ENCODE data around the gene SOX6.
"Not testable (repeated sequence)": the region's sequence is repeated elsewhere in the genome, so short reads cannot be mapped to it uniquely, and the experiment has no call there.

Gene SOX6

DNA sequence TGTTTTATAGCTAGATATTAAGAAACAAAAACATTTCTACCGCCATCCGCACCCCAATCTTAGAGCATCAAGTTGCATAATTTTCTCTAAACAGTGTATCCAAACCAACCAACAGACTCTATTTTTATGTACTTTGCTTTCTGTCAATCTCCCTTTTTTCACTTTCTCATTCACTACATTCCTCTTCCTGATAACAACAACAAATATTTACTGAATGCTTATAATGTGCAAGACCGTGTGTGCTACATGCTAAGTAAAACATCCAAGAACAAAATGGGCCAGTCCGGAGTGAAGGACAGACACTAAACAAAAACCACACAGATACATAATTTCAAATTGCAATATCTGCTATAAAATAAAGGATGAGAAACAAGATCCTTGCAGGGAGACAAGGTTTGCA lies 38.6 kb upstream of the SOX6 start:
- H3K27ac ChIP-seq, result no peak overlapping the region
- no peak for TF ChIP-seq ZFX (IDR thresholded peaks at IDR 0.05; ENCODE audit: borderline replicate concordance)
- TF ChIP-seq, protein P1, sequence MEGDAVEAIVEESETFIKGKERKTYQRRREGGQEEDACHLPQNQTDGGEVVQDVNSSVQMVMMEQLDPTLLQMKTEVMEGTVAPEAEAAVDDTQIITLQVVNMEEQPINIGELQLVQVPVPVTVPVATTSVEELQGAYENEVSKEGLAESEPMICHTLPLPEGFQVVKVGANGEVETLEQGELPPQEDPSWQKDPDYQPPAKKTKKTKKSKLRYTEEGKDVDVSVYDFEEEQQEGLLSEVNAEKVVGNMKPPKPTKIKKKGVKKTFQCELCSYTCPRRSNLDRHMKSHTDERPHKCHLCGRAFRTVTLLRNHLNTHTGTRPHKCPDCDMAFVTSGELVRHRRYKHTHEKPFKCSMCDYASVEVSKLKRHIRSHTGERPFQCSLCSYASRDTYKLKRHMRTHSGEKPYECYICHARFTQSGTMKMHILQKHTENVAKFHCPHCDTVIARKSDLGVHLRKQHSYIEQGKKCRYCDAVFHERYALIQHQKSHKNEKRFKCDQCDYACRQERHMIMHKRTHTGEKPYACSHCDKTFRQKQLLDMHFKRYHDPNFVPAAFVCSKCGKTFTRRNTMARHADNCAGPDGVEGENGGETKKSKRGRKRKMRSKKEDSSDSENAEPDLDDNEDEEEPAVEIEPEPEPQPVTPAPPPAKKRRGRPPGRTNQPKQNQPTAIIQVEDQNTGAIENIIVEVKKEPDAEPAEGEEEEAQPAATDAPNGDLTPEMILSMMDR (IDR thresholded peaks at IDR 0.05), result no peak

DNA sequence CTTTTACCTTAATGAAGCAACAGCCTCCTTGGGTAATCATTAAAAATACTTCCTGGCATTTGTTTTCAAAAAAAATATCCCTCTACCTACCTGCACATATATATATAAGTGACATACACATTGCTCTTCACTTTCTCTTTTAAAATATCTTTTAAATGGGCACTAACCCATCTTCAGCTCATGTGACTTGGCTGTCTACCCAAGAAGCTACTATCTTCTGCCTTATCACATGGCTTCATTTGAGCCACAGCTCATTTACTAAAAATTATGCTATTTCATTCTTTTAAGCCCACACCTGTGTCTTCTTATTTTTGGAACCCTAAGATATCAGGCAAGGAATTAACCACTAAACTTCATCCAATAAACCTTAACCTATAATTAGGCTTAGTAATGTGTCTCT lies 37.0 kb upstream of the SOX6 start:
- no peak overlapping the region for H3K27ac ChIP-seq
- TF ChIP-seq ZFX (IDR thresholded peaks at IDR 0.05; ENCODE audit: borderline replicate concordance), result no peak
- TF ChIP-seq, protein P1 (IDR thresholded peaks at IDR 0.05), result no peak

DNA sequence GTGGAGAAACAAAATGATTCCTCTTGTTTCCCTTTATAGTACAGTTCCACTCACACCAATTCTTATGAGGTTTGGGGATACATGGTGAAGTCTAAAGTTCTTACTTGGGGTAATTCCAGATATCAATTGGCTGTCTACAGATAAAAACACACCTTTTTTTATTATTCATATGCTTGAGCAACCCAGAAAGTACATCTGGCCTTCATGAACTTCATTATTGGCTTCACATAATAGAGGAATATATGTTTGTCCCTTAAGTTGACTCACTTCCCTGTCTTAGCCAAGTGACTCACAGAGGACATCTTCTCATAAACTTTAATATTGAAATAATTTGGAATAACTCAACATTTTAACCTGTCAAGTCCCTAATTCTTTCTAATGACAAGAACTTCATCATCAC lies 36.3 kb upstream of the SOX6 start:
- H3K27ac ChIP-seq, result no peak overlapping the region
- TF ChIP-seq, protein P1 (IDR thresholded peaks at IDR 0.05), result no peak
- TF ChIP-seq ZFX (IDR thresholded peaks at IDR 0.05; ENCODE audit: borderline replicate concordance), result no peak

DNA sequence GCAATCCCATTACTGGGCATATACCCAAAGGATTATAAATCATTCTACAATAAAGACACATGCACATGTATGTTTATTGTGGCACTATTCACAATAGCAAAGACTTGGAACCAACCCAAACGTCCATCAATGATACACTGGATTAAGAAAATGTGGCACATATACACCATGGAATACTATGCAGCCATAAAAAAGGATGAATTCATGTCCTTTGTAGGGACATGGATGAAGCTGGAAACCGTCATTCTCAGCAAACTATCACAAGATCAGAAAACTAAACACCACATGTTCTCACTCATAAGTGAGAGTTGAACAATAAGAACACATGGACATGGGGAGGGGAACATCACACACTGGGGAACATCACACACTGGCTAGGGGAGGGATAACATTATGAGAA lies 34.5 kb upstream of the SOX6 start:
- not testable (repeated sequence) for H3K27ac ChIP-seq

DNA sequence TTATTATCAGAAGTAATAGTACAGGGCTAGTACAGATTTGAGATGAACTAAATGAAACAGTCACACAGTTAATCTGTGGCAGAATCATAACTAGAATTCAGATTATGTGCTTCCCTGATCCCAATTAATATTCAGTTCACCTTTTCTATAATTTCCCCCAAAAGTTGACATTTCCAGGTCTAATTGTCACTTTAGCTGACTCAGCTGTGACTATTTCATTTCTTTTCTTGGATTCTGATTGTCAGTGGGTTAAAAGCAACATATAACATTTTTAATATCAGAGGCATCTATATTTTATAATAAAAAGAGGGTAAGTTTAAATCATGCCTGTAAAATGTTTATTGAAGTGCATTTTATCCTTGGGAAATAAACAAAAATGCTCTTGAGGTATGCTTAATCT lies 28.8 kb upstream of the SOX6 start:
- TF ChIP-seq, protein P1 (IDR thresholded peaks at IDR 0.05), result no peak
- no peak for TF ChIP-seq ZFX (IDR thresholded peaks at IDR 0.05; ENCODE audit: borderline replicate concordance)
- H3K27ac ChIP-seq, result no peak overlapping the region

DNA sequence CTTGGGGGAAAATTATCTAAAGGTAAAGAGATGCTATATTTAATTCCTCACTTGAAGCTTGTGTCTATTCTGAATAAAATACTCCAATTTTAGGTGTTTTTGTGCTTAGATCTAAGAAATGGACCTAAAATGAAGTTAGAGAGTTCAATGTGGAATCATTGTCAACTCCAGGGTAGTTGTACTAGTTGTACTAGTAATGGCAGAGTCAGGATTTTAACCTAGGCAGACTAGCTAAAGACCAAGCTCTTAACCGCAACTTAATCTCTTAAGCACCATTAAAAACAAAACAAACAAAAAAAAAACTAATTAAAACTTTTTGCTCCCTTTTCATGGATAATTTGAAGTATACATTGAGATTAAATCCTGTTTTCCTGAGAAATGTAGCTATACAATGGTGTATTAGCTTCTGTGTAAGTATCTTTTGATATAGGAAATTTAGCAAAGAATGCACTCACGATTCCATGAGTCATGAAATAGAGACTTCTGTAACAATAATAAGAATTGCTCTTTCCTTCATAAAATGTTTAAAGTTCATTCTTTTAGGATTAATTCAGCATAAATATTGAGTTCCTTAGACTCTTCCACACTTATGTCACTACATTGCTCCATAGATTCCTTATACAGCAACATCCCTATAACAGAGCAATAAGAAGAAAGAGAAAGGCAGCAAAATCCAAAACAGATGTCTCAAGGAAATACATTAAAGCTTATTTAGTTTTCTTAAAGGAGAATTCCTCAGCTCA lies 26.5 kb upstream of the SOX6 start:
- TF ChIP-seq ZFX (IDR thresholded peaks at IDR 0.05; ENCODE audit: borderline replicate concordance), result no peak
- TF ChIP-seq, protein P1 (IDR thresholded peaks at IDR 0.05), result no peak
- H3K27ac ChIP-seq, result no peak overlapping the region

DNA sequence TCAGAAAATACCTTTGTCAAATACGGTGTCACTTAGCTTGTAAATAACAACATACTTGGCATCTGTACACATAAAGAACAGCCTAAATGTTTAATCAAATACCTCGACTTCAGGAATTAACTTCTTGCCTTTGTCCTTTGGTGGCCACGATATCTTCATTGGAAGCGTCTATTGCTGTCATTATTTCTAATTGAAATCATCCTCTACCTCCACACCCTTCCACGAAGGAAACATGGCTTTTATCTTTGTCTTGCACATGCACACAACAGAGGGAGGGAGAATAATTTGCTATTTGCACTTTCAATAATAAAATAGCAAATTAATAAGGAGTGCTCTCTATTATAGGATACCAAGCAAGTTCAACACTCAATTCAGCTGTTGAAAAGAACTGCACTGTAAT lies 25.8 kb upstream of the SOX6 start:
- TF ChIP-seq ZFX (IDR thresholded peaks at IDR 0.05; ENCODE audit: borderline replicate concordance), result no peak
- TF ChIP-seq, protein P1 (IDR thresholded peaks at IDR 0.05), result no peak
- H3K27ac ChIP-seq, result no peak overlapping the region

Data from 22Rv1 (cell line).